Left colon (tissue), 2 donors: ENCODE measurements around the gene KCNJ4. TPM values are rescaled to one million over a fixed set of nuclear protein-coding genes. Genes with fewer than 3 reads are reported as not detected.
"Not testable (repeated sequence)": the region's sequence is repeated elsewhere in the genome, so short reads cannot be mapped to it uniquely, and the experiment has no call there.

Experiments
- ATAC-seq: fragments of 200-7000 bp; cut with Tn5 transposase; one replicate; pipeline ENCODE4 v1.9.1; 2020; ENCODE audit warnings: mild to moderate bottlenecking, moderate library complexity
- DNase-seq, 2 donors: peaks; one replicate each; pipeline ENCODE4 v3.0.0-alpha.2; 2020
- intact Hi-C, 2 donors: fragments of 100-400 bp; cut with DNase I in 1 of 2; cut with micrococcal nuclease in 1 of 2; formaldehyde crosslinking; loops; one replicate each; pipeline versions ENCODE4 v1.11.2 to v1.14.0; 2022; cut with DNase I, micrococcal nuclease
- total RNA-seq, 2 donors: library from RNA; stranded (reverse); fragmentation: NEBNext Ultra II Directional; extraction: Animal tissue kit (Norgen Biotek cat#: 25700); gene quantifications; one replicate each; pipeline ENCODE4 v1.2.1, GENCODE V29; 2021
- donor health status: DM: no; HTN: no; CAD: no.
- donor health status: DM: yes; HTN: yes; CAD: no.

KCNJ4 gene
- total RNA-seq, 2 donors from 2014 or later, result not detected

DNA sequence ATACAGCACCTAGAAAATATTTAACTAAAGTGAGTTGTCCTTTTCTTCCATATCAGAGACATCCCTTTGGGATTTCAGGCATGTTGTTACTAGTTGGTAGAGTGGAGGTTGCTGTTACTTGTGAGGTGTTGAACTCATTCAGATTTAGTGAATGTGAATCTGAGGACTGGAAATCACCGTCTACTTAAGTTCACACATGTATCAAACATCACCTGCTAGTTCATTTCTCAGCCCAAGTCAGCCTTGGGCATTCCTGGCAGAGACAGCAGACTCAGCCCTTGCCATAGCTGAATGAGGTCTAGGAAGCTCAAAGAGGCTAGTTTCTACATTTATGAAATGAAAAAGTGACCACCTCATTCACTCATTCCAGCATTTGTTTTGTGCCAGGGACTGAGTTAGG is 22.6 kb upstream of the KCNJ4 start:
- DNase-seq (no peak), ATAC-seq (no peak)
- intact Hi-C loops, result no loop called here

DNA sequence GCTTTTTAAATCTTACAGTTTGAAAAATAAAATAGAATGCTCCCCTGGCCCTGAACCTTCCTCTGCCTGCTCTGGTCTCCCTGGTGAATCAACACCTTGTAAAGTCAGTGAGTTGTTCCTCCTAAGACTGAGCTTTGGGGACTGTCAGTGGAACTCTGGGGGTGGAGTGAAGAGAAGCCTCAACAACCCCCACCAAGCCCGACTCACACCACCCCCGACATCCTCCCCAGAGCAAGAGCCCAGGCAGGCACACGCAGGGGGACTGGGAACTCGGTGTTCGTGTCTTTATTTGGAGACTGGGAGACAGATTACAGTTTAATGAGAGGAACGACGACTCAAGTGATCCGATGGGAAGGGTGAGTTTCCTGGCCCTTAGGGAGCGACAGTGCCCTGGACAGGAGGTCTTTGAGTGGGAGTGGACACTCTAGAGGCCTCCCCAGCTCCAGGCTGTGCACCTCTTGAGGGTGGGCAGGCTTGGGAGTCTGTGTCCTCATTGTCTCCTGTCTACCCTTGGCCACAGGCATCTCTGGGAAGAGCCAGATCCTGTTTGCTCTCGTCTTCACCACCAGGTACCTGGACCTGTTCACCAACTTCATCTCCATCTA is 19.1 kb upstream of the KCNJ4 start:
- DNase-seq, result no peak

DNA sequence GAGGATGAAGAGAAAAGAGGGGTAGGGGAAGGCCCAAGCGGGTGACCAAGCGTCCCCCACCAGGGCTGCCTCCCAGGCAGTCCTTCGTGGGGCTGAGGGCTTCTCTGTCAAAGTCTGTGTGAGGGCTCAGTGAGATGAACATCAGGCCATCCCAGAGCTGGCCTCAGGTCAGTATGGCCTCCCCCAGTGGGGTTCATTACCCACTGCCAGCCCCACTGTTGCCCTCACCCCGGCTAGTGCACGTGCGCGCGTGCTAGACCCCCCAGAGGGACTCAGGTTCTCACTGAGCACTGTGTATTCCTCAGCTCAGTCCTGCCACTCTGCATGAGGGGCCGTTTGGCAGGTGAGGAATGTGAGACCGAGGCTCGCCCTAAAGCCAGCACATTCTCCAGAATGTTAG is 16.2 kb upstream of the KCNJ4 start:
- DNase-seq, result no peak

More for the DNA sequence above, 19.1 kb upstream of the KCNJ4 start:
- intact Hi-C loops, result no loop called here
- no peak for ATAC-seq

DNA sequence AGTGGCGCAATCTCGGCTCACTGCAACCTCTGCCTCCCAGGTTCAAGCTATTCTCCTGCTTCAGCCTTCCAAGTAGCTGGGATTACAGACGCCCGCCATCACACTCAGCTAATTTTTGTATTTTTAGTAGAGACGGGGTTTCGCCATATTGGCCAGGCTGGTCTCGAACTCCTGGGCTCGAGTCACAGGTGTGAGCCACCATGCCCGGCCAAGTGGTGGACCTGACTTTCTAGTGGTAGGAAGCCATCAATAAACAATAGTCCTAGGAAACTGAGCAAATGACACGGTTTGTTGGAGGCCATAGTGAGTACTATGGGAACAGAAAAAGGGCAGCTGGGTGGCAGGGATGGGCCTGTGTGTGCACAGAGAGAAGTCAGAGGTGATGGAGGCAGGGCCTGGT is 15.2 kb upstream of the KCNJ4 start:
- DNase-seq, intact Hi-C loops, ATAC-seq: not testable (repeated sequence)

More for the DNA sequence above, 16.2 kb upstream of the KCNJ4 start:
- intact Hi-C loops, result no loop called here
- ATAC-seq, result no peak

DNA sequence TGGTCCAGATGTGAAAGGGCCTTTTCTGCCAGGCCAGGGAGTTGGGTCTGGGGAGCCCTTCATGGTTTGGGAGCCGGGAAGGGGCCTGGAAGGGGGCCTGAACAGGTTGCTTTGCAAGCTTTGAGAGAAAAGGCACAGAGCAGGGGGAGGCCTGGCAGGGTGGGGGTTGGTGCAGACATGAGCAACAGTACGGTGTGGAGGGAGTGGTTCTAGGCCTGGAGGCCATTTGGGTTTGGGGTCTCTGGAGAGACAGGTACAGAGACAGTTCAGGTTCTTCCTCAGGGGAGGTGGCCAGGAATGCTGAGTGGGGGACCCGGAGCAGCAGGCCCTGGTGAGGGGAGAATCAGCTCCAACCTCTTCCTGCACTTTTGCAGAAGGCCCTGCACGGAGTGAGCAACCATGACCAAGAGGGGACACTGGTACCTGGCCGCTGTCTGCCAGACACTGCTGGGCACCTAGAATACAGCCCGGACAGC is 14.3 kb upstream of the KCNJ4 start:
- no peak for ATAC-seq
- intact Hi-C loops, result no loop called here

DNA sequence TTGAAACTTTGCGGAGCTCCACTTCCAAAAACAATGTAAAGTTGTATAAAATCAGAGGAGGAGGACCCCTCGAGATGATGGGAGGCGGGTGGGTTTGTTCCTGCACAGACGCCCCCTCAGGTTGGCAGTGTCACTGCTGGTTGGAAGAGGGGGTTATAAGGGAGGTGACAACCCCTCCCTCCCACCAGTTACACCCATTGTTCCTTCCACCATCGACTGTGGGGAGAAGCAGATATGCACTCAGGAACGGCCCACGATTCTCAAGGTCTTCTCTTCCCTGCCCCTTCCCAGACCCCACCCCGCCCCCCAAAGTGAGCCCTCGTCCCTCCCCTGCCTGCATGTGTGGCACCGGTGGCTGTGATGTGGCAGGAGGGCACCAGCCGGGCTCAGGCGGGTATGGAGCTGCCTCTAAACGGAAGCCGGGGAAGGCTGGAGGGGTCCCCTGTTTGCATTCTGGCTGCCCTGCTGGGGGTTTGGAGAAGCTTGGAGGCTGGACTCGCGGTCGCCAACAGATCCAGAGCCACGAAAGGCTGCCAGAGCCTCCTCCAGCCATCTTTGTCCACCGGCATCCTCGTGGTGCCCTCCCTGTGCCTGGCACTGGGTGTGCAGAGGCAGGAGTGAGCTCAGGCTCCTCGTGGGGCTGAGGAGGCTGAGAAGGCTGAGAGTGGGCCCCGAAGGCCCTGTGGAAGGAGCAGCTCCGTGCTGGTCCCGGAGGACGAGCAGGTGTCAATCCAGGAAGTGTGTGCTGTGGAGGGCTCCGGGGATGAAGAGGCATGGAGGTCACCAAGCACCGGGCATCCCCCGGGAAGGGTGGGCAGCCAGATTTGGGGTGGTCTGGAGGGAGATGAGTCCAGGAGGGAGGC is 13.7 kb upstream of the KCNJ4 start:
- DNase-seq, result no peak
- ATAC-seq, result peak; percentile 16
- intact Hi-C loops, result no loop called here

More for the DNA sequence above, 14.3 kb upstream of the KCNJ4 start:
- DNase-seq, result no peak

DNA sequence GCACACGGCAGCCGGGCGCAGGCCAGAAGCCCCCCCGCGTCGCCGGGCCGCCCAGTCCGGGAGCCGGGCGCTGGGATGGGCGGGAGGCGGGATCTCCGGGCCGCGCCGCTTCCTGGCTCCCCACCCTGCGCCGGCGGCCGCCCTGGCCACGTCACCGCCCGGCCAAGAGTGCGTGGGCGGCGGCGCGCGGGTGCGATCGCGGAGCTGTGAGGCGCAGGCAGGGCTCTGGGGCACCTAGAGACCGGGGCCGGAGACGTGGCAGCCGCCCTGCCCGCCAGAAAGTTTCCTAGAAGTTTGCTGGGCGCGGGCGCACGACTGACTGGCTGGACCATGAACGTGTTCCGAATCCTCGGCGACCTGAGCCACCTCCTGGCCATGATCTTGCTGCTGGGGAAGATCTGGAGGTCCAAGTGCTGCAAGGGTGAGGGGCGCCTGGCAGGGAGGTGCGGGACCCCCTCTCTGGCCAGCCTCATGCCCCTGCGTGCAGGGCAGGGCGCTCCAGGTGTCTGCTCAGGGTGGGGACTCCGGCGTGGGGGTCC is 13.0 kb upstream of the KCNJ4 start, which contains the start of gene KDELR3:
KDELR3 (plus strand) TSS at position 193 of the 539 bp plus-strand sequence; CDS start at position 331, 138 bp downstream.
- DNase-seq (peak; percentile 61 to 80), ATAC-seq (peak; percentile 90)

DNA sequence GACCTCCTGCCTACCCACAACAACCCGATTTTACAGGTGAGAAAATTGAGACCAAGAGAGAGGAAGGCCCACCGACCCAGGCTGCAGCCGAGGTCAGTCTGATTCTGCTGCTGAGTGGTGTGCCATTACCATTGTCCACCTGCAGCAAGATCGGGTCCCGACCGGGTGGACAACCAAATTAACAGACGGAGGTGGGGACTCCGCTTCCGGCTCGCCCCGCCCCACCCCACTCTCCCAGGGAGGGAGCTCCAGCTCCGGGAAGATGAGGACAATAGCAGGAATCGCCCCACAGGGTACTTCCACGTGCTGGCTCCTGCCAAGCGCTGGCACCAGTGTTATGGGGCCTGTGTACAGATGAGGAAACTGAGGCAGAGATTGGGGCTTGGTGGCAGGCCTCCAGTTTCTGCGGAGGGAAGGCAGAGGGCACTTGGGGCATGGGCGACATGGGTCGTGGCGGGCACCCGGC is 12.5 kb upstream of the KCNJ4 start:
- peak; percentile 65 for ATAC-seq
- intact Hi-C loops, result no loop called here

More for the DNA sequence above, 13.0 kb upstream of the KCNJ4 start, which contains the start of gene KDELR3:
- intact Hi-C loops, result no loop called here

DNA sequence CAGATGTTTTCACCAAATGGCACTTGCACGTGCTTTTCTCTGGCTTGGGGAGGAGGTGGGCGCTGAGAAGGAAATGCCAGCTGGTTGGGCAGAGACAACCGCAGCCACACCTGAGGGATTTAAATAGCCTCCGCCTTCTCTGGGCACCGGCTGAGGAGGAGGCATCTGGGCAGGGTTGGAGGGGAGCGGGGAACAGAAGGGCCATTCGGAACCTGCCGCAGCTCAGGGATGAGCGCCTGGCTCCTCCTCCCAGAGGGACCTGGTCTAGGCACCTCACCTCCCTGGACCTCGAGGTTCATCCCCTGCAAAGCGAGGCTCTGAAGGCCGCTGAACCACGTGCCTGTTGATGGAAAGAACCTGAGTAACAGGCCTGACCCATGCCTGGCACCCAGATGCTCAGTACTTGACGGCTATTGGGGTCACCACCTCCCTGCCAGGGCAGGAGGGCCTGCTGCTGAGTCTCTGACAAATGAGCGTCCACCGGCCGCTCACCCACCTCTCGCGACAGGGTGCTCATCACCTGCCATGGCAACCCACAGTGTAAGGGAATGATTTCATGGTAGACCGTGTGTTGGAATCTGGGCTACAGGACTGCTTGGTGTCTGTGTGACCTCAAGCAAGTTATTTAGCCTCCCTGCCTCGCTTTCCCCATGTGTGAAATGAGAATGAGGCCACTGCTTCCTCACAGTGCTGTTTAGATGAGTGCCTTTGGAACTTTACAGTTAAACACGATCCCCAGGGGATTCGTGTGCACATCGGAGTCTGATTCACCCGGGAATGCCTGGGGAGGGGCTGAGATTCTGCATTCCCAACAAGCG is 10.9 kb upstream of the KCNJ4 start:
- DNase-seq, result no peak
- intact Hi-C loops, result no loop called here
- peak; percentile 34 for ATAC-seq

More for the DNA sequence above, 12.5 kb upstream of the KCNJ4 start:
- peak; percentile 55 to 67 for DNase-seq

DNA sequence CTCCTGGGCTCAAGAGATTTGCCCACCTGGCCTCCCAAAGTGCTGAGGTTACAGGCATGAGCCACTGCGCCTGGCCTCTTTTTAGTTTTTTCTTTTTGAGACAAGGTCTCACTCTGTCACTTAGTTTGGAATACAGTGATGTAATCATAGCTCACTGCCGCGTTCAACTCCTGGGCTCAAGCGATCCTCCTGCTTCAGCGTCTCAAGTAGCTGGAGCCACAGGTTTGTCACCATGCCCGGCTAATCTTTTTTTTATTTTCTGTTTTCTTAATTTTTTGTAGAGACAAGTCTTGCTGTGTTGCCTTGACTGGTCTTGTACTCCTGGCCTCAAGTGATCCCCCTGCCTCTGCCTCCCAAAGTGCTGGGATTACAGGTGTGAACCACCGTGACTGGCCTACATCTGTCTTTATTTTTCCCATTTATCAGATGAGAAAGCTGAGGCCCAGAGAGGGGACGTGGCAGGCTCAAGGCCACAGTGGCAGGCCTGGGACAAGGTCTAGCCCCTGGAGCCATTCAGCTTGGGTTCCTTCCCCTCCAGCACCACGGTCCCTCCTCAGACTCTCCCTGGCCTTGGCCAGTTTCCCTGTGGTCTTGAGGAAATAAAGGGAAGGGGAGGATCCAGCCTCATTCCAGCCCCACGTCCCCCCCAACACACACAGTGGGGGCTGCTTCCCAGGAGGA is 10.1 kb upstream of the KCNJ4 start:
- ATAC-seq (no peak), DNase-seq (no peak)
- intact Hi-C loops, result no loop called here

DNA sequence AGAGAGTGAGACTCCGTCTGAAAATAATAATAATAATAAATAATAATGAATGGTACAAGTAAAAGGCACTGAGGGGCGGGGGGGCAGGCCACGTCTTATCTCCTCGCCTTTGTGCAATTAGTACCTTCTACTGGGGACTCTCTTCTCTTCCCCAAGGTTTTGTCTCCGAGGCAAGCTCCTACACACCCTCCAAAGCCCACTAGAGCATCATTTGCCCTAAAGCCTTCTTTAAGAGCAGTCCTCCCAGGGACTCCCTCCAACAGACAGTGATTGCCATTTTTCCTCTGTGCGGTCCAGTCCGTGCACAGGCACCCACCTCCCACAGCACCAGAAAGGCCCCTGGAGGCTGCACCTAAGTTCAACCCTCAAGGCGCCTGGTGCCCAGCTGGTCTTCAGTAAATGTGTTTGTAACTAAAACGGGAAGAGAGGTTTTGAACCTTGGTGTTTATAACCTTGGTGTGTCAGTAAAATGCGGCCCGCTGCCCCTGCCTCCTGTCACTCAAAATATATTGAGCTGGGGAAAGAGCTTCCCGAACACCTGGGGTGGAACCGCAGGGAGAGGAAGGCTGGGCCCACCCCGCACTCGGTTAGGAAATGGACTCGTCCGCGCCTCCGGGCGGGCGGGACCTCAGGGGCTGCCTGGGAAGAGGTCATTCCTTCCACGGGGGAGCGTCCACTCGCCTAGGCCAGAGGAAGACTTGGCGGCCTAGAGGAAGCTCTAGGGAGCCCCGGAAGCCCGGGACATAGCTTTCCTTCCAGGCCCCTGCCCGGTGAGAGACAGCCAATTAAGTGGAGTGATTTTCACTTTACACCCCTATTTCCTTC is 8.2 kb upstream of the KCNJ4 start:
- DNase-seq (peak in 1 of 2 donors; percentile 42), ATAC-seq (peak; percentile 19)
- intact Hi-C loops, result no loop called here

DNA sequence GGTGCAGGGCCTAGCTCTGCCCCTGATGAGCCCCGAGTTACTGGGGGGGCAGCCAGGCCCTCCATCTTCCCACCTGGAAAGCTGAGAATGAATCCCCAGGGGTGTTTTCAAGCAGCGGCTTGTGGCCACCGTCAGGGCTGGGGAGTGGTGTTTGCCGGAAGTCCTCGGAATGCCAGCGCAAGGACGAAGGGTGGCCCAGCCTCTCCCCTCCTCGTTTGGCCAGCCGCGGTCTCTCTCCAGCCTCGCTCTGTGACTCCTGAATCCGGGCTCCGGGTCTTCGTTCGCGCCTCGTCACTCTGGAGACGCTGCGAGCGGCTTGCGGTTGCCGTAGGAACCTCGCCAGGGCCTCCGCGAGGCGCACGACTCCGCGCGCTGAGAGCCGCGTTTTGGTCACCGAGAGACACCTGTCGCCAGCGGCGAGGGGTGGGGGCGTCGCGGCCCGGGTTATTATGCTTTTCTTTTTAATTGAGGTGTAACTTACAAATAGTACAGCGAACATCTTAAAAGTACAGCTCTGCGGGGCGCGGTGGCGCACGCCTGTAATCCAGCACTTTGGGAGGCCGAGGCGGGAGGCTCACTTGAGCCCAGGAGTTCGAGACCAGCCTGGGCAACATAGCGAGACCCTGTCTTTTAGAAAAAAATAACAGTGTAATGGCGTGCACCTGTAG is 6.5 kb upstream of the KCNJ4 start:
- intact Hi-C loops, result no loop called here
- DNase-seq (peak; percentile 76 to 84), ATAC-seq (peak; percentile 79)

DNA sequence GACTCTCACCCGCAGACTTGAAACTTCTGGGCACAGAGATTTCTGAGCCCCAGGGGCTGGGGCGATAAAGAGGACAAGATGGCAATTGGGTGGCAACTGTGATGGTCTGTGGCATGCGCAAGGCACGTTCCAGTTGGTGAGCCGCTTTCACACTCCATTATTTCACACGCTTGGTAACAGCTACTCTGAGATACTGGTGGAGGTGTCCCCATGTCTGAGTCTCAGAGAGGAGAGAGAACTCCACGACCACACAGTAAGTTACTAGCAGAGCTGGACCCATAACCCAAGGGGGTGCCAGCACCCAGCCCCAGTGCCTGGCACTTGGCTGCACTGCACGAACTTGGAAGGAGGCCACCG is 6.0 kb upstream of the KCNJ4 start:
- ATAC-seq (no peak), DNase-seq (no peak)
- intact Hi-C loops, result no loop called here

DNA sequence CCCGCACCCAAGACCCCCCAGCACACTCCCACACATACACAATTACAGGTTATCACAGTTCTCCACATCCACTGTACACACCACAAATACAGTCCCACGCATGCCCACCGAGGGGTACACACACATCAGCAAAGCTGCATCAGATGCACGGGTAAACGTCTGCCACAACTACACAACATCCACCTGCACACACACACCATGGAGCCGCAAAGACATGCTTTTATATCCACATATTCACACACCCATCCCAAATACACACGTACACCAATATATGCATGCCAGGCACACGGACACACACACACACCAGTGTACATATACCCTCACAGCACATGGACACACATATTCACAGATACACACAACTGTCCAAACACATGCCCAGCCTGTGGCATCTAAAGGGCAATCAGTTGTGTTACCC is 5.4 kb upstream of the KCNJ4 start:
- intact Hi-C loops, result no loop called here
- no peak for ATAC-seq
- no peak for DNase-seq

DNA sequence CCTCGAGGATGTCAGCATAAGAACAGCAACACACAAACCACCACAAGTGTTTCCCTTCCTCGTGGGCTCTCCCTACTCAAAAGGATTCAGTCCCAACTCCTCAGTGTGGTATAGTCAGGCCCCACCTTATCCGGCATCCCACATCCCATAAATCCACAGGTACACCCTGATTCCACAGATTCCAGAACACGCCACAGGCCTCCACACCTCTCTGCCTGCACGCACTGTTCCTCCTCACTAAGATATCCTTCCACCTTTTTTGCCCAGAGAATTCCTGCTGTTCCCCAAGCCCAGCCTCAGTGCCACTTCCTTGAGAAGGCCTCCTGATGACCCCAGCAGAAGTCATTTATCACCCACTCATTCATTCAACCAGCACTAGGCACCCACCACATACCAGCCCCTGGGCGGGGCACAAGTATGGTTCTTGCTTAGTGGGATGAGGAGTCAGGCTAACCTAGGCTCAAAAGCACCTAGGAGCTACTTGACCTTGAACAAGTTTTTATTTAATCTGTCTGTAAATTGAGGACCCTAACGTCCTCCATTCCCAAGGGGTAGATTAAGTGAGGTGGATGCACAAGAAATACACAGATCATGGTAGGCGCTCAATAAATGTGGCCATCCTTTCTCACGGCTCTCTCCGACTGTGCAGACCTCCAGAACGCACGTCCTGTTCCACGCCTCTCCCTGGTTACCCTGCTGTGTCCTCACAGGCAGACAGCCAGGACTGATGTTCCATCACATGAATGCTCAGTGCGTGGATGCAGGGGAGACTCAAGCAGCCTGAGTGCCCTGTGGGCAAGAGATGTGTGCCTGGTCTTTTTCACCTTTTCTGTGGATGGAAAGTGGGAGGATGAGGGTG is 2.1 kb upstream of the KCNJ4 start:
- DNase-seq, result no peak
- ATAC-seq, result no peak
- intact Hi-C loops, result no loop called here

DNA sequence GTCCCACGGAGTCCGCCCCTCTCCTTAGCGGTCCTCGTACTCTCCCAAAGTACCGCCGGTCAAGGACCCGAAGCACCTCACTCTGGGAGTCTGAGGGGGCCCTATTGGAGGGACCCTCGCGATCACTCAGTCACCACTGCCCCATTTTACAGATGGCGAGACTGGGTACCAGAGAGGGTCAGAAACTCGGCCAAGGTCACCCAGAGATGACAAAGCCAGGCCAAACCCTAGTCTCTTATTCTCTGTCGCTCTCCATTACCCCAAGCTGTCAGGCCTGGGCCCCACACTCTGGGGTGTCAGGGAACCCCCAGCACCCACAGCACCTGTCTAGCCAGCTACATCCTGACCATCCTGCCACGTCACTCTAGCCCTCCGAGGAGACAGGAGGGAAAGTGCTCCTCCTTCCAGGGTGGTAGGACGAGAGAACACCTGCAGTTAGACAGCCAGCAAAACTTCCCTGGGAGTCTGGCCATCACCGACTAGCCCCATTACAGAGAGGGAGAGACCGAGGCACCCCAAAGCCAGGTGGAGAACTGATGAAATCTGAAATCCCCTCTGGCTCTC is 1.4 kb upstream of the KCNJ4 start:
- DNase-seq, result no peak
- intact Hi-C loops, result no loop called here
- ATAC-seq, result no peak
